ENCODE data around the gene HEXIM2. TPM values are rescaled to one million over a fixed set of nuclear protein-coding genes. Genes with fewer than 3 reads are reported as not detected.
A peak's percentile ranks its signal among the peaks of the same experiment; 100 is the strongest.

Gene HEXIM2
- total RNA-seq, 1 experiment from 2014 or later = 12.5 TPM

DNA sequence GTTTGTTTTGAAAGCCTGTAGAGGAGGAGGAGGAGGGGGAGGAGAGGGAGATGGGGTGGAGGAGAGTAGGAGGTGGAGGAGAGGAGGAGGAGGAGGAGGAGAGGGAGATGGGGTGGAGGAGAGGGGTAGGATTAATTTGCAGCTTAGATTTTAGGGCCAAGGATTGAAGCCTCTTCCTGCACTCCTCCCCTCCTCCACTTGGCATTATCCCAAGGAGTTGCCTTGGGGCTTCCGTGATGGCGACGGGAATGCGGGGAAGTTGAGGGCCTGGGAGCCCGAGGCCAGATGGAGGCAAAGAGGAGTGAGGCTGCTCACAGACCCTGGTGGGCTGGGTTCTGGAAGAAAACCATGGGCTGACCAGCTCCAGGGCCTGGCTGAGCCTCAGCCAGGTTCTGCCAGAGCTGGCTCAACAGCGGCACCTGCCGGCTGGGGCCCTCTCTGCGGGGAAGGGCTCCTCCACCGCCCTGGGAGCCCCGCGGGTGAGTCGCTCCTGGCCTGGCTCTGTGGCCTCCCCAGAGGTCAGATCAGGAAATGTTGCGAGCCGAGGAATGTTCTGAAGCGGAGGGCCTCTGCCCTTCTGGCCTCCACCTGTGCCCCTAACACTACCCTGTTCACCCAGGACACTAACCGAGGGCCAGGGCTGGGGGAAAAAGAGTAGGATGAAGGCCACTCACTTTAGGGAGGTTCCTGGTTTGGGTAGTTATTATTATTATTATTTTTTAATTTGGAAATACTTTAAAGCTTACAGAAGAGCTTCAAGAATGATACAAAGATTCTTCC is 36.1 kb downstream of the HEXIM2 start:
- no peak overlapping the region for H4K5ac ChIP-seq (ENCODE audit: insufficient read length, low read depth, low read length)
- no peaks in the 10 kb centered on the region for H3K9me3 ChIP-seq (ENCODE audit: control insufficient read depth, low read depth, low read length)
- no peak overlapping the region for H4K91ac ChIP-seq (ENCODE audit: insufficient read length, low read depth, low read length)
- peak overlapping the region; percentile 62; the same call in 1 of the 2 replicates for H3K14ac ChIP-seq (ENCODE audit: insufficient read depth, low read length)
- no peaks in the 10 kb centered on the region; the same call in 1 of the 2 replicates for H3K4me1 ChIP-seq (ENCODE audit: insufficient read depth, low read length)
- Mint-ChIP-seq H3K27ac (peak overlapping the region; percentile 68 to 96 (median 94); a peak in 4 of 7 replicates), H3K4me1 (peaks cover 12 to 15% of the 10 kb centered on the region in 2 experiments), H3K27me3 (ENCODE audit: low read depth) (peaks cover 1% of the 10 kb centered on the region; the same call in 1 of the 2 replicates), H3K9me3 (peaks cover 0 to 4% of the 10 kb centered on the region in 2 experiments; a peak in 2 of 5 replicates), H3K4me3 (peak overlapping the region in 1 of 2 experiments; percentile 43; a peak in 2 of 5 replicates), H3K36me3 (ENCODE audit: insufficient read depth in 1 of 3, low read depth in 3 of 3) (peaks cover 0 to 4% (median 0%) of the 10 kb centered on the region in 3 experiments; a peak in 3 of 7 replicates)
- no peaks in the 10 kb centered on the region for H3K23me2 ChIP-seq (ENCODE audit: insufficient read length, low read depth, low read length, poor library complexity, severe bottlenecking)
- H3K4ac ChIP-seq (ENCODE audit: low read depth, low read length) = no peak overlapping the region
- H3K4me2 ChIP-seq (ENCODE audit: insufficient read depth, insufficient read length, low read length) = peak overlapping the region; percentile 16
- no peaks in the 10 kb centered on the region for H4K20me1 ChIP-seq (ENCODE audit: control insufficient read depth, insufficient read depth, insufficient read length)
- no peaks in the 10 kb centered on the region for H3K79me1 ChIP-seq (ENCODE audit: insufficient read depth, low read depth, low read length, poor library complexity, severe bottlenecking)
- no peaks in the 10 kb centered on the region for H3K79me2 ChIP-seq (ENCODE audit: insufficient read depth, low read length)
- no peak overlapping the region for H2AFZ ChIP-seq (ENCODE audit: low read length)
- no peak overlapping the region for H2BK20ac ChIP-seq (ENCODE audit: low read depth, low read length, poor library complexity, severe bottlenecking)
- no peak overlapping the region for H2BK120ac ChIP-seq (ENCODE audit: low read depth, low read length, poor library complexity, severe bottlenecking)
- H3K56ac ChIP-seq (ENCODE audit: insufficient read length, low read depth, low read length) = no peak overlapping the region
- peak; percentile 99 for DNase-seq
- H2BK5ac ChIP-seq (ENCODE audit: insufficient read length, low read length) = no peak overlapping the region
- no peaks in the 10 kb centered on the region for H3K27me3 ChIP-seq (ENCODE audit: insufficient read depth, low read length)
- no peak overlapping the region for H2AK5ac ChIP-seq (ENCODE audit: insufficient read length, low read length)
- no peak overlapping the region for H3K23ac ChIP-seq (ENCODE audit: insufficient read length, low read depth, low read length)
- no peak overlapping the region for H2BK15ac ChIP-seq (ENCODE audit: low read depth, low read length)
- no peak overlapping the region for H3T11ph ChIP-seq (ENCODE audit: low read length)
- WGBS (ENCODE audit: extremely low coverage, insufficient read length, low lambda C conversion rate) = no CpG with 5 or more reads among the region's 16 CpGs
- H3K9ac ChIP-seq (ENCODE audit: extremely low read depth, insufficient read length, low read length) = no peak overlapping the region
- no peak overlapping the region for H2BK12ac ChIP-seq (ENCODE audit: insufficient read length, low read depth, low read length)
- H3K18ac ChIP-seq (ENCODE audit: insufficient read length, low read depth, low read length) = peak overlapping the region; percentile 43
- no peak overlapping the region for H4K8ac ChIP-seq (replicated peaks; ENCODE audit: insufficient read length, low read depth, low read length)
- no peak overlapping the region for H3K27ac ChIP-seq (ENCODE audit: insufficient read length, low read depth, low read length)
- TF ChIP-seq, protein P1, sequence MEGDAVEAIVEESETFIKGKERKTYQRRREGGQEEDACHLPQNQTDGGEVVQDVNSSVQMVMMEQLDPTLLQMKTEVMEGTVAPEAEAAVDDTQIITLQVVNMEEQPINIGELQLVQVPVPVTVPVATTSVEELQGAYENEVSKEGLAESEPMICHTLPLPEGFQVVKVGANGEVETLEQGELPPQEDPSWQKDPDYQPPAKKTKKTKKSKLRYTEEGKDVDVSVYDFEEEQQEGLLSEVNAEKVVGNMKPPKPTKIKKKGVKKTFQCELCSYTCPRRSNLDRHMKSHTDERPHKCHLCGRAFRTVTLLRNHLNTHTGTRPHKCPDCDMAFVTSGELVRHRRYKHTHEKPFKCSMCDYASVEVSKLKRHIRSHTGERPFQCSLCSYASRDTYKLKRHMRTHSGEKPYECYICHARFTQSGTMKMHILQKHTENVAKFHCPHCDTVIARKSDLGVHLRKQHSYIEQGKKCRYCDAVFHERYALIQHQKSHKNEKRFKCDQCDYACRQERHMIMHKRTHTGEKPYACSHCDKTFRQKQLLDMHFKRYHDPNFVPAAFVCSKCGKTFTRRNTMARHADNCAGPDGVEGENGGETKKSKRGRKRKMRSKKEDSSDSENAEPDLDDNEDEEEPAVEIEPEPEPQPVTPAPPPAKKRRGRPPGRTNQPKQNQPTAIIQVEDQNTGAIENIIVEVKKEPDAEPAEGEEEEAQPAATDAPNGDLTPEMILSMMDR (conservative IDR thresholded peaks at IDR 0.05) = peak; percentile 100
